ENCODE measurements around the gene ARID3C. TPM values are rescaled to one million over a fixed set of nuclear protein-coding genes. Genes with fewer than 3 reads are reported as not detected.
"Not testable (repeated sequence)": the region's sequence is repeated elsewhere in the genome, so short reads cannot be mapped to it uniquely, and the experiment has no call there.

ARID3C gene
- total and polyA plus RNA-seq, 2 experiments from 2014 or later = 0.11 TPM; not detected in 1

GRCh38 chr9:34647084-34647403 lies 18.2 kb upstream of the ARID3C start:
- H3K9ac ChIP-seq = peak overlapping the region; percentile 85
- in situ Hi-C loops (cut with MboI) = no loop called here
- DNase-seq = no peak
- peaks cover 20% of the 10 kb centered on the region for H3K4me1 ChIP-seq (ENCODE audit: insufficient read depth)
- H3K9me3 ChIP-seq (ENCODE audit: low read depth) = no peaks in the 10 kb centered on the region
- peaks cover 15% of the 10 kb centered on the region for H3K79me2 ChIP-seq (ENCODE audit: insufficient read depth)
- WGBS, 2 experiments (ENCODE audit: low coverage in 1 of 2, low lambda C conversion rate in 2 of 2, missing lambda C conversion rate in 2 of 2) = 0 to 2% methylated on average over 7 to 8 of the region's 8 CpGs
- H3K27me3 ChIP-seq (replicated peaks; ENCODE audit: insufficient read depth) = no peaks in the 10 kb centered on the region
- no peaks in the 10 kb centered on the region for H3K36me3 ChIP-seq (ENCODE audit: low read depth)
- peak overlapping the region; percentile 80 for H3K4me2 ChIP-seq (ENCODE audit: unreplicated experiment)
- no peaks in the 10 kb centered on the region for H4K20me1 ChIP-seq (ENCODE audit: insufficient read depth)
- H3F3A ChIP-seq (ENCODE audit: insufficient read depth) = peaks cover 13% of the 10 kb centered on the region; the same call in 1 of the 2 replicates
- H3K4me3 ChIP-seq = peak overlapping the region; percentile 78
- H3K27ac ChIP-seq = peak overlapping the region; percentile 74
- no peaks in the 10 kb centered on the region for H3K9me2 ChIP-seq (ENCODE audit: insufficient read depth)
- H2AFZ ChIP-seq = peak overlapping the region; percentile 95
- TF ChIP-seq EZH2 (IDR thresholded peaks at IDR 0.05; ENCODE audit: insufficient read depth, poor library complexity, severe bottlenecking) = no peak
- no peak for TF ChIP-seq EZH2phosphoT487 (IDR thresholded peaks at IDR 0.05; ENCODE audit: insufficient read depth, low read depth)

- 5% methylated on average over 32 to 43 of the region's 43 CpGs for WGBS, 2 experiments (ENCODE audit: low coverage in 1 of 2, low lambda C conversion rate in 2 of 2, missing lambda C conversion rate in 2 of 2)
- H3K4me1 ChIP-seq (ENCODE audit: insufficient read depth) = peaks cover 16% of the 10 kb centered on the region
- H3K27ac ChIP-seq = peak within 1 kb of the TSS; percentile 74
- H3F3A ChIP-seq (ENCODE audit: insufficient read depth) = peaks cover 13% of the 10 kb centered on the region; the same call in 1 of the 2 replicates
- in situ Hi-C loops (cut with MboI) = no loop called here
- H3K9ac ChIP-seq = peak within 1 kb of the TSS; percentile 85
- TF ChIP-seq EZH2 (IDR thresholded peaks at IDR 0.05; ENCODE audit: insufficient read depth, poor library complexity, severe bottlenecking) (no peak), EZH2phosphoT487 (IDR thresholded peaks at IDR 0.05; ENCODE audit: insufficient read depth, low read depth) (no peak)
- peaks cover 15% of the 10 kb centered on the region for H3K79me2 ChIP-seq (ENCODE audit: insufficient read depth)
- no peaks in the 10 kb centered on the region for H3K27me3 ChIP-seq (replicated peaks; ENCODE audit: insufficient read depth)
- H2AFZ ChIP-seq = peak within 1 kb of the TSS; percentile 95
- DNase-seq = peak; percentile 89
- H3K4me3 ChIP-seq = peak within 1 kb of the TSS; percentile 78
- H3K36me3 ChIP-seq (ENCODE audit: low read depth) = no peaks in the 10 kb centered on the region
- H3K4me2 ChIP-seq (ENCODE audit: unreplicated experiment) = peak within 1 kb of the TSS; percentile 80
- H3K9me2 ChIP-seq (ENCODE audit: insufficient read depth) = no peaks in the 10 kb centered on the region
- H3K9me3 ChIP-seq (ENCODE audit: low read depth) = no peaks in the 10 kb centered on the region
- no peaks in the 10 kb centered on the region for H4K20me1 ChIP-seq (ENCODE audit: insufficient read depth)
Measured at GRCh38 chr9:34646211-34647083, 17.6 kb upstream of the ARID3C start, which contains the start of gene GALT. TSS of gene GALT (plus strand) at chr9:34646675. CDS start at chr9:34646705, 30 bp downstream.

GRCh38 chr9:34644766-34645314 lies 16.0 kb upstream of the ARID3C start:
- Histone ChIP-seq H3K4me2 (ENCODE audit: unreplicated experiment) (no peak overlapping the region), H3K9me3 (ENCODE audit: low read depth) (no peaks in the 10 kb centered on the region), H3K27me3 (replicated peaks; ENCODE audit: insufficient read depth) (no peaks in the 10 kb centered on the region), H2AFZ (no peak overlapping the region), H3K9ac (no peak overlapping the region), H3K79me2 (ENCODE audit: insufficient read depth) (peaks cover 15% of the 10 kb centered on the region), H3K4me1 (ENCODE audit: insufficient read depth) (peaks cover 12% of the 10 kb centered on the region), H3K4me3 (no peak overlapping the region), H3F3A (ENCODE audit: insufficient read depth) (0 out of 2 replicates have a peak, but pooled peaks cover 4% of the 10 kb centered on the region), H3K27ac (no peak overlapping the region), H3K9me2 (ENCODE audit: insufficient read depth) (no peaks in the 10 kb centered on the region), H4K20me1 (ENCODE audit: insufficient read depth) (no peaks in the 10 kb centered on the region), H3K36me3 (ENCODE audit: low read depth) (no peaks in the 10 kb centered on the region)
- no peak for TF ChIP-seq EZH2phosphoT487 (IDR thresholded peaks at IDR 0.05; ENCODE audit: insufficient read depth, low read depth)
- no peak for TF ChIP-seq EZH2 (IDR thresholded peaks at IDR 0.05; ENCODE audit: insufficient read depth, poor library complexity, severe bottlenecking)
- in situ Hi-C loops (cut with MboI) = no loop called here
- no peak for DNase-seq

GRCh38 chr9:34642679-34643078 lies 13.8 kb upstream of the ARID3C start:
- in situ Hi-C loops (cut with MboI) = no loop called here
- Histone ChIP-seq H3K9me3 (ENCODE audit: low read depth) (no peaks in the 10 kb centered on the region), H4K20me1 (ENCODE audit: insufficient read depth) (no peaks in the 10 kb centered on the region), H3F3A (ENCODE audit: insufficient read depth) (0 out of 2 replicates have a peak, but pooled peaks cover 4% of the 10 kb centered on the region), H3K9me2 (ENCODE audit: insufficient read depth) (no peaks in the 10 kb centered on the region), H3K4me3 (no peak overlapping the region), H3K27ac (no peak overlapping the region), H2AFZ (no peak overlapping the region), H3K4me1 (ENCODE audit: insufficient read depth) (peaks cover 13% of the 10 kb centered on the region), H3K27me3 (replicated peaks; ENCODE audit: insufficient read depth) (no peaks in the 10 kb centered on the region), H3K9ac (no peak overlapping the region), H3K79me2 (ENCODE audit: insufficient read depth) (peaks cover 7% of the 10 kb centered on the region), H3K4me2 (ENCODE audit: unreplicated experiment) (no peak overlapping the region), H3K36me3 (ENCODE audit: low read depth) (no peaks in the 10 kb centered on the region)
- WGBS, 2 experiments (ENCODE audit: low coverage in 1 of 2, low lambda C conversion rate in 2 of 2, missing lambda C conversion rate in 2 of 2) = 94% methylated on average over 1 of the region's 1 CpG
- no peak for DNase-seq
- TF ChIP-seq EZH2phosphoT487 (IDR thresholded peaks at IDR 0.05; ENCODE audit: insufficient read depth, low read depth) (no peak), EZH2 (IDR thresholded peaks at IDR 0.05; ENCODE audit: insufficient read depth, poor library complexity, severe bottlenecking) (no peak)

GRCh38 chr9:34639322-34639721 lies 10.5 kb upstream of the ARID3C start:
- not testable (repeated sequence) for H2AFZ ChIP-seq; H3K36me3 ChIP-seq (ENCODE audit: low read depth)
- 95 to 98% methylated on average over 8 of the region's 8 CpGs for WGBS, 2 experiments (ENCODE audit: low coverage in 1 of 2, low lambda C conversion rate in 2 of 2, missing lambda C conversion rate in 2 of 2)

More at GRCh38 chr9:34639322-34639721, 10.5 kb upstream of the ARID3C start:
- H3F3A ChIP-seq (ENCODE audit: insufficient read depth); H3K9ac ChIP-seq; DNase-seq; H3K9me3 ChIP-seq (ENCODE audit: low read depth); H3K27me3 ChIP-seq (replicated peaks; ENCODE audit: insufficient read depth); in situ Hi-C loops (cut with MboI); H3K4me3 ChIP-seq; H4K20me1 ChIP-seq (ENCODE audit: insufficient read depth); H3K9me2 ChIP-seq (ENCODE audit: insufficient read depth); H3K27ac ChIP-seq; H3K4me1 ChIP-seq (ENCODE audit: insufficient read depth); H3K4me2 ChIP-seq (ENCODE audit: unreplicated experiment): not testable (repeated sequence)
- H3K79me2 ChIP-seq (ENCODE audit: insufficient read depth) = peaks cover 23% of the 10 kb centered on the region
